Left lobe of liver (tissue), 2 donors: ENCODE data around the gene CATSPERZ. TPM values are rescaled to one million over a fixed set of nuclear protein-coding genes. Genes with fewer than 3 reads are reported as not detected.

Experiments
- ATAC-seq: fragments of 200-7000 bp; cut with Tn5 transposase; one replicate; pipeline ENCODE4 v1.9.1; 2020; ENCODE audit warnings: mild to moderate bottlenecking, moderate library complexity
- DNase-seq: peaks from one replicate; pipeline ENCODE4 v3.0.0-alpha.2; 2020; ENCODE audit warnings: low spot score
- total RNA-seq: library from RNA; stranded (reverse); gene quantifications from one replicate; pipeline ENCODE4 v1.2.1, GENCODE V29; 2021
- donor health status: DM: no; HTN: no; CAD: no; lungs with moderate emphysema.
- donor health status: DM: no; HTN: yes; CAD: no.

CATSPERZ gene
- total RNA-seq, 1 donor from 2014 or later, result not detected

DNA sequence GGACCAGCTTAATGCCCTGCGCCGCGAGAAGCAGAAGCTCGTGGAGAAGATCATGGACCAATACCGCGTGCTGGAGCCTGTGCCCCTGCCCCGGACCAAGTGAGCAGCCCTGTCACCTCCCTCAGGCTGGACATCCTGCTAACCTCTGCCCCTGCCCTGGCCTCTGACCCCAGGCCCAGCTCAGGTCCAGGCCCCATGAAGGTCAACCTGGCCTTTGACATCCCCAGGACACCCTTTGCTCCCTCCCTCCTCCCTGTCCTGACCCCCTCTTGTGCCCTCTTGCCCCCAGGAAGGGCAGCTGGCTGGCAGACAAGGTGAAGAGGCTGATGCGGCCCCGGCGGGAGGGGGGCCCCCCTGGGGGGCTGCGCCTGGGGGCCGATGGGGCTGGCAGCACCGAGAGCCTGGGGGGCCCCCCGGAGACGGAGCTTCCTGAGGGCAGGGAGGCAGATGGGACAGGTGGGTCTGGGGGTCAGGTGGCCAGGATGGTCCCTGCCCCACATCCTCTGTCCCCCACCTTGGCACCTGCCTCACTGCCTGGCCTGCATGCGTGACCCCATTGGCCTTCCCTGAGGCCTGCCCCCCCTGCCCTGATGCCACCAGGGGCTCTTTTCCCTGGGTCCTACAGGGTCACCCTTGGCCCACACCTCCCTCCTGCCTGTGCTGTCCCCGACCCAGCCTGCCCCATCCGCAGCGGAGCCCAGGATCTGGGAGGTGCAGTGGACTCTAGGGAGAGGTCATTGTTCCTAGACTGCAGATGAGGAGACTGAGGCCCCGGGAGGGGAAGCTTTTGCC lies 53.8 kb downstream of the CATSPERZ start:
- ATAC-seq (peak; percentile 29), DNase-seq (peak; percentile 50)

Other genes starting within 250 kb of the CATSPERZ start
- 35.2 TPM for gene MACROD1, start 134.2 kb upstream of the CATSPERZ start, total RNA-seq
- 33.9 TPM for gene STIP1, start 114.2 kb upstream of the CATSPERZ start, total RNA-seq
- 9.7 TPM for gene FERMT3, start 93.6 kb upstream of the CATSPERZ start, total RNA-seq
- gene TRPT1, start 74.2 kb upstream of the CATSPERZ start, total RNA-seq, result 22.2 TPM
- gene NUDT22, start 74.1 kb upstream of the CATSPERZ start, total RNA-seq, result 52.5 TPM
- 28.2 TPM for gene DNAJC4, start 69.8 kb upstream of the CATSPERZ start, total RNA-seq
- 20.8 TPM for gene VEGFB, start 65.8 kb upstream of the CATSPERZ start, total RNA-seq
- gene FKBP2, start 59.3 kb upstream of the CATSPERZ start, total RNA-seq, result 82.6 TPM
- 50.1 TPM for gene PPP1R14B, start 53.4 kb upstream of the CATSPERZ start, total RNA-seq
- 6.8 TPM for gene PLCB3, start 48.8 kb upstream of the CATSPERZ start, total RNA-seq
- 36.0 TPM for gene BAD, start 15.7 kb upstream of the CATSPERZ start, total RNA-seq
- gene GPR137, start 14.5 kb upstream of the CATSPERZ start, total RNA-seq, result 26.8 TPM
- gene KCNK4, start 9.1 kb upstream of the CATSPERZ start, total RNA-seq, result not detected
- 53.6 TPM for gene ESRRA, start 5.2 kb downstream of the CATSPERZ start, total RNA-seq
- gene TRMT112, start 17.2 kb downstream of the CATSPERZ start, total RNA-seq, result 59.1 TPM
- 96.4 TPM for gene PRDX5, start 17.8 kb downstream of the CATSPERZ start, total RNA-seq
- gene CCDC88B, start 39.8 kb downstream of the CATSPERZ start, total RNA-seq, result 4.0 TPM
- 9.8 TPM for gene RPS6KA4, start 58.8 kb downstream of the CATSPERZ start, total RNA-seq